WTC11 (cell line): Measurements from ENCODE around the gene ZCCHC14. TPM values are rescaled to one million over a fixed set of nuclear protein-coding genes. Genes with fewer than 3 reads are reported as not detected.

Experiments
- ATAC-seq: fragments of 200-7000 bp; cut with Tn5 transposase; 2 replicates; pipeline ENCODE4 v1.10.0; 2021; ENCODE audit warnings: mild to moderate bottlenecking, moderate library complexity
- CTCF ChIA-PET: fragments of 300-600 bp; sonication (Branson Sonifier 250); formaldehyde crosslinking; loops from one replicate; lab custom pipeline; 2021; ENCODE audit warnings: antibody characterized with exemption; lab: Charles Lee
- POLR2A ChIA-PET: fragments of 350-600 bp; sonication (Branson Sonifier 250); formaldehyde crosslinking; loops from one replicate; lab custom pipeline; 2021; ENCODE audit warnings: antibody characterized with exemption; lab: Charles Lee
- DNase-seq: peaks from one replicate; pipeline ENCODE4 v3.0.0; 2021; ENCODE audit warnings: low spot score
- H3K27ac Mint-ChIP-seq: 2 replicates; pipeline ENCODE4 v1.8.0; 2021; ENCODE audit warnings: mixed read lengths
- H3K27me3 Mint-ChIP-seq: 2 replicates; pipeline ENCODE4 v1.8.0; 2021; ENCODE audit warnings: low read depth, mild to moderate bottlenecking, moderate library complexity, mixed read lengths
- H3K36me3 Mint-ChIP-seq: 2 replicates; pipeline ENCODE4 v1.8.0; 2021; ENCODE audit warnings: mixed read lengths
- H3K4me1 Mint-ChIP-seq: 2 replicates; pipeline ENCODE4 v1.8.0; 2022; ENCODE audit warnings: mixed read lengths
- H3K4me3 Mint-ChIP-seq: 2 replicates; pipeline ENCODE4 v1.8.0; 2021; ENCODE audit warnings: mild to moderate bottlenecking, moderate library complexity, mixed read lengths
- H3K9me3 Mint-ChIP-seq: 2 replicates; pipeline ENCODE4 v1.8.0; 2021; ENCODE audit warnings: mixed read lengths
- CREM ChIP-seq: sonication (generic); formaldehyde crosslinking; IDR thresholded peaks from 2 replicates; pipeline ENCODE4 v1.8.1; 2022; ENCODE audit warnings: mild to moderate bottlenecking, missing genetic modification reagents, moderate library complexity
- ESRRA ChIP-seq: sonication (generic); formaldehyde crosslinking; IDR thresholded peaks from 2 replicates; pipeline ENCODE4 v1.8.1; 2022; ENCODE audit warnings: mild to moderate bottlenecking, missing genetic modification reagents, borderline replicate concordance
- FOXJ3 ChIP-seq: sonication (generic); formaldehyde crosslinking; IDR thresholded peaks from 2 replicates; pipeline ENCODE4 v1.9.0; 2021; ENCODE audit warnings: missing genetic modification reagents, mild to moderate bottlenecking, borderline replicate concordance
- GTF2I ChIP-seq: fragments of 250-450 bp; sonication (Bioruptor Pico); conservative IDR thresholded peaks from 2 replicates; pipeline ENCODE4 v1.4.0; 2021; ENCODE audit warnings: mild to moderate bottlenecking
- KAT7 ChIP-seq: sonication (generic); formaldehyde crosslinking; IDR thresholded peaks from 2 replicates; pipeline ENCODE4 v1.8.1; 2023; ENCODE audit warnings: missing genetic modification reagents, mild to moderate bottlenecking, borderline replicate concordance
- MXD4 ChIP-seq: fragments of 250-450 bp; sonication (Bioruptor Pico); IDR thresholded peaks from 2 replicates; pipeline ENCODE4 v1.8.0; 2021; ENCODE audit warnings: mild to moderate bottlenecking, moderate library complexity, borderline replicate concordance
- NFATC4 ChIP-seq: fragments of 250-450 bp; sonication (Bioruptor Pico); IDR thresholded peaks from 2 replicates; pipeline ENCODE4 v1.9.0; 2021; ENCODE audit warnings: mild to moderate bottlenecking
- RELA ChIP-seq: sonication (generic); formaldehyde crosslinking; IDR thresholded peaks from 2 replicates; pipeline ENCODE4 v1.8.1; 2022; ENCODE audit warnings: missing genetic modification reagents, mild to moderate bottlenecking, borderline replicate concordance
- TEAD1 ChIP-seq: sonication (generic); formaldehyde crosslinking; IDR thresholded peaks from 2 replicates; pipeline ENCODE4 v1.8.0; 2022; ENCODE audit warnings: mild to moderate bottlenecking, missing genetic modification reagents
- ZNF219 ChIP-seq: sonication (generic); formaldehyde crosslinking; IDR thresholded peaks from 2 replicates; pipeline ENCODE4 v1.8.0; 2023; ENCODE audit warnings: missing genetic modification reagents, mild to moderate bottlenecking, borderline replicate concordance
- ZNF416 ChIP-seq: fragments of 250-450 bp; sonication (Bioruptor Pico); IDR thresholded peaks from 2 replicates; pipeline ENCODE4 v1.9.0; 2021; ENCODE audit warnings: mild to moderate bottlenecking, inconsistent platforms
- total RNA-seq: library from RNA; stranded (reverse); gene quantifications from 3 replicates; pipeline ENCODE4 v1.2.3, GENCODE V29; 2021
- TF ChIP-seq, protein P1 (sequence below): sonication (generic); formaldehyde crosslinking; IDR thresholded peaks from 2 replicates; pipeline ENCODE4 v1.8.0; 2022; ENCODE audit warnings: mild to moderate bottlenecking, missing genetic modification reagents
- TF ChIP-seq, protein P2 (sequence below): fragments of 250-450 bp; sonication (Bioruptor Pico); IDR thresholded peaks from 2 replicates; pipeline ENCODE4 v1.9.0; 2021; ENCODE audit warnings: mild to moderate bottlenecking
- TF ChIP-seq, protein P3 (sequence below): sonication (generic); formaldehyde crosslinking; conservative IDR thresholded peaks from 2 replicates; pipeline ENCODE4 v1.8.1; 2023; ENCODE audit warnings: mild to moderate bottlenecking, low read depth, missing genetic modification reagents, moderate library complexity
- TF ChIP-seq, protein P4 (sequence below): sonication (generic); formaldehyde crosslinking; IDR thresholded peaks from 2 replicates; pipeline ENCODE4 v1.8.0; 2023; ENCODE audit warnings: missing genetic modification reagents
- TF ChIP-seq, protein P5 (sequence below): fragments of 250-450 bp; sonication (Bioruptor Pico); IDR thresholded peaks from 2 replicates; pipeline ENCODE4 v2.1.2; 2022; ENCODE audit warnings: mild to moderate bottlenecking, moderate library complexity
- TF ChIP-seq, protein P6 (sequence below): sonication (generic); formaldehyde crosslinking; IDR thresholded peaks from 2 replicates; pipeline ENCODE4 v1.8.1; 2022; ENCODE audit warnings: low read depth, missing genetic modification reagents, borderline replicate concordance

Gene ZCCHC14
- total RNA-seq, 1 experiment from 2014 or later: 33.8 TPM

DNA sequence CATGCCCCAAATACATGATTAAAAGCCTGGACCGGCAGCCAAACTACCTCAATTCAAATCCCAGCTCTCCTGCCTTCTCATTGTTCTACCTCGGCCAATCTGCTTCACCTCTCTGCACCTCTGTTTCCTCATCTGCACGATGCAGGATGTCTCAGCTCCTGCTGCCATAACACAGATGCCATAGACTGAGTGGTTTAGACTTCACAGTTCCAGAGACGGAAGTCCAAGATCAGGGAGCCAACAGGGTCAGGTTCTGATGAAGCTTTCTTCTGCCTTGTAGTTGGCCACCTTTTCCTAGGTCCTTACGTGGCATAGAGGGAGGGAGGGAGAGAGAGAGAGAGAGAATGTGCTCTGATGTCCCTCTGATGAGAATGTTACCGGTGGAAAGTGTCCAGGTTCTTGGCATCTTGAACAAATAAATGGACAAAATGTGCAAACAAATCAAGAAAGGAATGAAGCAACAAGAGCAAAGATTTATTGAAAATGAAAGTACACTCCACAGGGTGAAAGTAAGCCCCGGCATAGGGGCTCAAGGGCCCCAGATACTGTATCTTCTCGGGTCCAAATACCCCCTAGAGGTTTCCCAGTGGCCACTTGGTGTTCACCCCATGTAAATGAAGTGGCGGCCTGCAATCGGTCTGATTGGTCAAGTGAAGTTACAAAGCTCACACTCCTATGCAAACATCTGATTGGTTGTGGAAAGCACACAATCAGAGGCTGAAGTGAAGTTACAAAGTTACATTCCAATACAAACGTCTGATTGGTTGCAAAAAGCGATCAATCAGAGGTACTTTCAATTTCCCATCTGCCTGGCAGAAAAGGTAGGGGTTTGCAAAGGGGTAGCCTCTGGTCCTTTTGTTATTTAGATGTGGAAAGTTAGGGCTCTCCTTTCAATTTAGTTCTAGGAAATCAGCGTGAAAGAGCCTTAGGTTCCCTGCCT lies 43.3 kb upstream of the ZCCHC14 start:
- peaks cover 33% of the 10 kb centered on the region for H3K36me3 Mint-ChIP-seq
- ChIA-PET POLR2A (no interaction called here), CTCF (interaction anchor here (1.0 to 1.3 kb wide), 2 partner anchors 35 to 120 kb away, joined by 3 read pairs; no protein-coding TSS in a partner anchor)
- no peak overlapping the region for H3K27ac Mint-ChIP-seq
- peaks cover 24% of the 10 kb centered on the region for H3K27me3 Mint-ChIP-seq
- ATAC-seq (peak; percentile 75), DNase-seq (no peak)
- peaks cover 54% of the 10 kb centered on the region for H3K9me3 Mint-ChIP-seq
- peaks cover 25% of the 10 kb centered on the region for H3K4me1 Mint-ChIP-seq
- TF ChIP-seq, protein P1, sequence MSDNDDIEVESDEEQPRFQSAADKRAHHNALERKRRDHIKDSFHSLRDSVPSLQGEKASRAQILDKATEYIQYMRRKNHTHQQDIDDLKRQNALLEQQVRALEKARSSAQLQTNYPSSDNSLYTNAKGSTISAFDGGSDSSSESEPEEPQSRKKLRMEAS (CRISPR knock-in tag): no peak
- TF ChIP-seq TEAD1 (CRISPR knock-in tag): no peak
- TF ChIP-seq, all 79 proteins: peak for 0
- peak overlapping the region; percentile 12; the same call in 1 of the 2 replicates for H3K4me3 Mint-ChIP-seq

DNA sequence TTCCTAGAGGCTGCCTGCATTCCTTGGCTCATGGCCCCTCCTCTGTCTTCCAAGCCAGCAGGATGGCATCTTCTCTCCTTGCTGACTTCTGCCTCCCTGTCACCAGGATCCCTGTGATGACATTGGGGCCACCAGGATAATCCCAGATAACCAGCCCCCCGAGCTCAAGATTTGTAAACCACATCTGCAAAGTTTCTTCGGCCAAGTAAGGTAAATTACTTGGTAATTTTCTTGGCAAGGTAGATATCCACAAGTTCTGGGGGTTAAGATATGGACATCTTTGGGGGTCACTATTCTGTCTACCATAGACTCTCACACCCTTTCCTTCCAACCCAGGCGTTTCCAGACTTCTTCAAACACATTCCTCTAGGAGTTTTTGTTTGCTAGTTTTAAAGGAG lies 42.6 kb upstream of the ZCCHC14 start:
- ChIA-PET POLR2A (interaction anchor here (0.7 kb wide), 1 partner anchor 540 kb away, joined by 3 read pairs; no protein-coding TSS in a partner anchor), CTCF (interaction anchor here (1.3 kb wide), 1 partner anchor 119 kb away, joined by 3 read pairs; no protein-coding TSS in a partner anchor)
- Mint-ChIP-seq H3K4me3 (no peak overlapping the region), H3K27ac (no peak overlapping the region), H3K9me3 (peaks cover 58% of the 10 kb centered on the region), H3K4me1 (peaks cover 23% of the 10 kb centered on the region), H3K36me3 (peaks cover 33% of the 10 kb centered on the region), H3K27me3 (peaks cover 24% of the 10 kb centered on the region)
- DNase-seq (no peak), ATAC-seq (no peak)
- TF ChIP-seq, protein P2, sequence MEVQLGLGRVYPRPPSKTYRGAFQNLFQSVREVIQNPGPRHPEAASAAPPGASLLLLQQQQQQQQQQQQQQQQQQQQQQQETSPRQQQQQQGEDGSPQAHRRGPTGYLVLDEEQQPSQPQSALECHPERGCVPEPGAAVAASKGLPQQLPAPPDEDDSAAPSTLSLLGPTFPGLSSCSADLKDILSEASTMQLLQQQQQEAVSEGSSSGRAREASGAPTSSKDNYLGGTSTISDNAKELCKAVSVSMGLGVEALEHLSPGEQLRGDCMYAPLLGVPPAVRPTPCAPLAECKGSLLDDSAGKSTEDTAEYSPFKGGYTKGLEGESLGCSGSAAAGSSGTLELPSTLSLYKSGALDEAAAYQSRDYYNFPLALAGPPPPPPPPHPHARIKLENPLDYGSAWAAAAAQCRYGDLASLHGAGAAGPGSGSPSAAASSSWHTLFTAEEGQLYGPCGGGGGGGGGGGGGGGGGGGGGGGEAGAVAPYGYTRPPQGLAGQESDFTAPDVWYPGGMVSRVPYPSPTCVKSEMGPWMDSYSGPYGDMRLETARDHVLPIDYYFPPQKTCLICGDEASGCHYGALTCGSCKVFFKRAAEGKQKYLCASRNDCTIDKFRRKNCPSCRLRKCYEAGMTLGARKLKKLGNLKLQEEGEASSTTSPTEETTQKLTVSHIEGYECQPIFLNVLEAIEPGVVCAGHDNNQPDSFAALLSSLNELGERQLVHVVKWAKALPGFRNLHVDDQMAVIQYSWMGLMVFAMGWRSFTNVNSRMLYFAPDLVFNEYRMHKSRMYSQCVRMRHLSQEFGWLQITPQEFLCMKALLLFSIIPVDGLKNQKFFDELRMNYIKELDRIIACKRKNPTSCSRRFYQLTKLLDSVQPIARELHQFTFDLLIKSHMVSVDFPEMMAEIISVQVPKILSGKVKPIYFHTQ (CRISPR knock-in tag): no peak
- TF ChIP-seq GTF2I: no peak
- TF ChIP-seq, protein P3, sequence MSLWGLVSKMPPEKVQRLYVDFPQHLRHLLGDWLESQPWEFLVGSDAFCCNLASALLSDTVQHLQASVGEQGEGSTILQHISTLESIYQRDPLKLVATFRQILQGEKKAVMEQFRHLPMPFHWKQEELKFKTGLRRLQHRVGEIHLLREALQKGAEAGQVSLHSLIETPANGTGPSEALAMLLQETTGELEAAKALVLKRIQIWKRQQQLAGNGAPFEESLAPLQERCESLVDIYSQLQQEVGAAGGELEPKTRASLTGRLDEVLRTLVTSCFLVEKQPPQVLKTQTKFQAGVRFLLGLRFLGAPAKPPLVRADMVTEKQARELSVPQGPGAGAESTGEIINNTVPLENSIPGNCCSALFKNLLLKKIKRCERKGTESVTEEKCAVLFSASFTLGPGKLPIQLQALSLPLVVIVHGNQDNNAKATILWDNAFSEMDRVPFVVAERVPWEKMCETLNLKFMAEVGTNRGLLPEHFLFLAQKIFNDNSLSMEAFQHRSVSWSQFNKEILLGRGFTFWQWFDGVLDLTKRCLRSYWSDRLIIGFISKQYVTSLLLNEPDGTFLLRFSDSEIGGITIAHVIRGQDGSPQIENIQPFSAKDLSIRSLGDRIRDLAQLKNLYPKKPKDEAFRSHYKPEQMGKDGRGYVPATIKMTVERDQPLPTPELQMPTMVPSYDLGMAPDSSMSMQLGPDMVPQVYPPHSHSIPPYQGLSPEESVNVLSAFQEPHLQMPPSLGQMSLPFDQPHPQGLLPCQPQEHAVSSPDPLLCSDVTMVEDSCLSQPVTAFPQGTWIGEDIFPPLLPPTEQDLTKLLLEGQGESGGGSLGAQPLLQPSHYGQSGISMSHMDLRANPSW (CRISPR knock-in tag): no peak
- TF ChIP-seq MXD4 (CRISPR knock-in tag): no peak
- TF ChIP-seq, protein P4, sequence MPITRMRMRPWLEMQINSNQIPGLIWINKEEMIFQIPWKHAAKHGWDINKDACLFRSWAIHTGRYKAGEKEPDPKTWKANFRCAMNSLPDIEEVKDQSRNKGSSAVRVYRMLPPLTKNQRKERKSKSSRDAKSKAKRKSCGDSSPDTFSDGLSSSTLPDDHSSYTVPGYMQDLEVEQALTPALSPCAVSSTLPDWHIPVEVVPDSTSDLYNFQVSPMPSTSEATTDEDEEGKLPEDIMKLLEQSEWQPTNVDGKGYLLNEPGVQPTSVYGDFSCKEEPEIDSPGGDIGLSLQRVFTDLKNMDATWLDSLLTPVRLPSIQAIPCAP: no peak
- TF ChIP-seq ESRRA (CRISPR knock-in tag): no peak
- TF ChIP-seq ZNF416 (CRISPR knock-in tag): no peak
- no peak for TF ChIP-seq NFATC4
- TF ChIP-seq, protein P5, sequence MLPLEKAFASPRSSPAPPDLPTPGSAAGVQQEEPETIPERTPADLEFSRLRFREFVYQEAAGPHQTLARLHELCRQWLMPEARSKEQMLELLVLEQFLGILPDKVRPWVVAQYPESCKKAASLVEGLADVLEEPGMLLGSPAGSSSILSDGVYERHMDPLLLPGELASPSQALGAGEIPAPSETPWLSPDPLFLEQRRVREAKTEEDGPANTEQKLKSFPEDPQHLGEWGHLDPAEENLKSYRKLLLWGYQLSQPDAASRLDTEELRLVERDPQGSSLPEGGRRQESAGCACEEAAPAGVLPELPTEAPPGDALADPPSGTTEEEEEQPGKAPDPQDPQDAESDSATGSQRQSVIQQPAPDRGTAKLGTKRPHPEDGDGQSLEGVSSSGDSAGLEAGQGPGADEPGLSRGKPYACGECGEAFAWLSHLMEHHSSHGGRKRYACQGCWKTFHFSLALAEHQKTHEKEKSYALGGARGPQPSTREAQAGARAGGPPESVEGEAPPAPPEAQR: no peak
- TF ChIP-seq FOXJ3 (CRISPR knock-in tag): no peak
- TF ChIP-seq KAT7: no peak
- no peak for TF ChIP-seq ZNF219 (CRISPR knock-in tag)
- TF ChIP-seq, protein P6, sequence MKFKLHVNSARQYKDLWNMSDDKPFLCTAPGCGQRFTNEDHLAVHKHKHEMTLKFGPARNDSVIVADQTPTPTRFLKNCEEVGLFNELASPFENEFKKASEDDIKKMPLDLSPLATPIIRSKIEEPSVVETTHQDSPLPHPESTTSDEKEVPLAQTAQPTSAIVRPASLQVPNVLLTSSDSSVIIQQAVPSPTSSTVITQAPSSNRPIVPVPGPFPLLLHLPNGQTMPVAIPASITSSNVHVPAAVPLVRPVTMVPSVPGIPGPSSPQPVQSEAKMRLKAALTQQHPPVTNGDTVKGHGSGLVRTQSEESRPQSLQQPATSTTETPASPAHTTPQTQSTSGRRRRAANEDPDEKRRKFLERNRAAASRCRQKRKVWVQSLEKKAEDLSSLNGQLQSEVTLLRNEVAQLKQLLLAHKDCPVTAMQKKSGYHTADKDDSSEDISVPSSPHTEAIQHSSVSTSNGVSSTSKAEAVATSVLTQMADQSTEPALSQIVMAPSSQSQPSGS (CRISPR knock-in tag): no peak
- TF ChIP-seq CREM (CRISPR knock-in tag): no peak
- TF ChIP-seq RELA (CRISPR knock-in tag): no peak
